Neural cell (in vitro differentiated cells): Measurements from ENCODE around the gene FRMD1. TPM values are rescaled to one million over a fixed set of nuclear protein-coding genes. Genes with fewer than 3 reads are reported as not detected.

ENCODE experiments used
- H2AFZ ChIP-seq: fragments of 200-600, 300-800 bp; sonication (generic), shearing (Covaris generic); 2 replicates; pipeline ENCODE4 v1.6.0; 2014; ENCODE audit warnings: low read depth, mild to moderate bottlenecking, antibody characterized with exemption, low read length, moderate library complexity
- H3F3A ChIP-seq: fragments of 200-600 bp; shearing (Covaris generic); 2 replicates; pipeline ENCODE4 v1.6.1; 2016; ENCODE audit warnings: mild to moderate bottlenecking, moderate library complexity, mixed read lengths, antibody characterized with exemption, low read length; ENCODE audit not compliant: insufficient read depth, poor library complexity, severe bottlenecking
- H3K27ac ChIP-seq: fragments of 200-600, 300-800 bp; sonication (generic), shearing (Covaris generic); 2 replicates; pipeline ENCODE4 v1.5.1; 2014; ENCODE audit warnings: mild to moderate bottlenecking, low read length, moderate library complexity
- H3K27me3 ChIP-seq: fragments of 300-800, 200-600 bp; sonication (generic), shearing (Covaris generic); 2 replicates; pipeline ENCODE4 v1.6.0; 2014; ENCODE audit warnings: mild to moderate bottlenecking, low read depth, low read length, moderate library complexity; ENCODE audit not compliant: insufficient read depth
- H3K36me3 ChIP-seq: fragments of 300-800, 200-600 bp; sonication (generic), shearing (Covaris generic); 2 replicates; pipeline ENCODE4 v1.5.1; 2014; ENCODE audit warnings: mild to moderate bottlenecking, antibody characterized with exemption, low read length, moderate library complexity; ENCODE audit not compliant: insufficient read depth
- H3K4me2 ChIP-seq: fragments of 300-800, 200-600 bp; sonication (generic), shearing (Covaris generic); 2 replicates; pipeline ENCODE4 v1.6.0; 2014; ENCODE audit warnings: mild to moderate bottlenecking, low read length
- H3K4me3 ChIP-seq: fragments of 300-800, 200-600 bp; sonication (generic), shearing (Covaris generic); 2 replicates; pipeline ENCODE4 v1.5.1; 2014; ENCODE audit warnings: mild to moderate bottlenecking, low read length, moderate library complexity
- H3K79me2 ChIP-seq: fragments of 200-600 bp; shearing (Covaris generic); replicated peaks from 2 replicates; pipeline ENCODE4 v1.6.0; 2014; ENCODE audit warnings: mild to moderate bottlenecking, low read length, moderate library complexity; ENCODE audit not compliant: insufficient read depth
- H3K9ac ChIP-seq: fragments of 300-800, 200-600 bp; sonication (generic), shearing (Covaris generic); 2 replicates; pipeline ENCODE4 v1.6.1; 2016; ENCODE audit warnings: mild to moderate bottlenecking, low read length, mixed read lengths
- H3K9me2 ChIP-seq: fragments of 200-600 bp; shearing (Covaris generic); 2 replicates; pipeline ENCODE4 v1.6.1; 2016; ENCODE audit warnings: mild to moderate bottlenecking, low read length, mixed read lengths; ENCODE audit not compliant: insufficient read depth
- H3K9me3 ChIP-seq: fragments of 200-600, 300-800 bp; sonication (generic), shearing (Covaris generic); 2 replicates; pipeline ENCODE4 v1.6.1; 2016; ENCODE audit warnings: mild to moderate bottlenecking, mixed run types, low read length, moderate library complexity, mixed read lengths
- H4K20me1 ChIP-seq: fragments of 200-600 bp; shearing (Covaris generic); 2 replicates; pipeline ENCODE4 v1.6.1; 2016; ENCODE audit warnings: mild to moderate bottlenecking, mixed run types; ENCODE audit not compliant: insufficient read depth
- CTCF ChIP-seq: fragments of 450-650 bp; IDR thresholded peaks from 2 replicates; pipeline ENCODE4 v1.5.1; 2014; ENCODE audit warnings: antibody characterized with exemption, mild to moderate bottlenecking, moderate library complexity; ENCODE audit not compliant: poor library complexity, severe bottlenecking
- EP300 ChIP-seq: fragments of 450-650 bp; conservative IDR thresholded peaks from 2 replicates; pipeline ENCODE4 v1.6.1; 2014; ENCODE audit warnings: antibody characterized with exemption, mild to moderate bottlenecking, moderate library complexity; ENCODE audit not compliant: poor library complexity, severe bottlenecking
- EZH2 ChIP-seq: fragments of 200-600, 300-800 bp; shearing (Covaris generic), sonication (generic); IDR thresholded peaks from 2 replicates; pipeline ENCODE4 v1.6.1; 2014; ENCODE audit warnings: antibody characterized with exemption, low read length, borderline replicate concordance, mild to moderate bottlenecking; ENCODE audit not compliant: insufficient read depth, poor library complexity, severe bottlenecking
- MXI1 ChIP-seq: fragments of 450-650 bp; conservative IDR thresholded peaks from 2 replicates; pipeline ENCODE4 v1.6.1; 2014; ENCODE audit warnings: antibody characterized with exemption, mild to moderate bottlenecking; ENCODE audit not compliant: poor library complexity, severe bottlenecking
- POLR2AphosphoS5 ChIP-seq: IDR thresholded peaks from 2 replicates; pipeline ENCODE4 v1.6.1; 2012
- RAD21 ChIP-seq: fragments of 450-650 bp; conservative IDR thresholded peaks from 2 replicates; pipeline ENCODE4 v1.6.1; 2014; ENCODE audit warnings: antibody characterized with exemption, mild to moderate bottlenecking, moderate library complexity
- REST ChIP-seq: IDR thresholded peaks from 2 replicates; pipeline ENCODE4 v1.6.1; 2012; ENCODE audit warnings: borderline replicate concordance
- SMC3 ChIP-seq: fragments of 450-650 bp; conservative IDR thresholded peaks from 2 replicates; pipeline ENCODE4 v1.6.1; 2014; ENCODE audit warnings: antibody characterized with exemption, mild to moderate bottlenecking, moderate library complexity; ENCODE audit not compliant: poor library complexity
- TAF1 ChIP-seq: IDR thresholded peaks from 2 replicates; pipeline ENCODE4 v1.6.1; 2012; ENCODE audit warnings: low read depth
- polyA plus RNA-seq: library from polyadenylated mRNA; depleted of rRNA; stranded (reverse); fragments of >200 nt; gene quantifications from 2 replicates; pipeline ENCODE4 v1.2.3, GENCODE V29; 2014

Gene FRMD1
- polyA plus RNA-seq, 1 donor from 2014 or later: not detected

- H3K27ac ChIP-seq: no peak overlapping the region
- H3K79me2 ChIP-seq: no peaks in the 10 kb centered on the region
- H4K20me1 ChIP-seq: no peaks in the 10 kb centered on the region
- no peak overlapping the region for H3K4me2 ChIP-seq
- no peaks in the 10 kb centered on the region for H3K9me2 ChIP-seq
- H2AFZ ChIP-seq: no peak overlapping the region
- H3K4me3 ChIP-seq: no peak overlapping the region
- no peaks in the 10 kb centered on the region for H3K36me3 ChIP-seq
- no peak overlapping the region for H3K9ac ChIP-seq
- peaks cover 12% of the 10 kb centered on the region for H3K9me3 ChIP-seq
- H3F3A ChIP-seq: no peaks in the 10 kb centered on the region
- TF ChIP-seq EZH2: no peak
- no peak for TF ChIP-seq REST
- TF ChIP-seq RAD21: no peak
- no peak for TF ChIP-seq TAF1
- TF ChIP-seq POLR2AphosphoS5: no peak
- TF ChIP-seq CTCF: no peak
- TF ChIP-seq EP300: no peak
- TF ChIP-seq SMC3: no peak
- TF ChIP-seq MXI1: no peak
- no peaks in the 10 kb centered on the region for H3K27me3 ChIP-seq
Measured at GRCh38 chr6:168037856-168038255, 41.2 kb downstream of the FRMD1 start.

- Histone ChIP-seq H3K4me3 (no peak overlapping the region), H3K79me2 (no peaks in the 10 kb centered on the region), H4K20me1 (no peaks in the 10 kb centered on the region), H3K9me3 (peaks cover 12% of the 10 kb centered on the region), H3K4me2 (no peak overlapping the region), H2AFZ (no peak overlapping the region), H3K9ac (no peak overlapping the region), H3F3A (no peaks in the 10 kb centered on the region), H3K27me3 (no peaks in the 10 kb centered on the region), H3K9me2 (no peaks in the 10 kb centered on the region), H3K36me3 (no peaks in the 10 kb centered on the region), H3K27ac (no peak overlapping the region)
- TF ChIP-seq TAF1 (no peak), CTCF (no peak), EP300 (no peak), MXI1 (no peak), REST (no peak)
Measured at GRCh38 chr6:168037242-168037641, 41.8 kb downstream of the FRMD1 start.
